Ovary (tissue), 3 donors: Measurements from ENCODE around the gene MYO5B.

Experiments
- CTCF ChIP-seq, 3 donors: fragments of 450-650 bp in 2 of 3; fragments of 200-600 bp in 1 of 3; IDR thresholded peaks; one replicate each; pipeline versions ENCODE4 v1.5.1 to v1.8.0; 2016 to 2022; ENCODE audit warnings: antibody characterized with exemption in 3 of 3, mild to moderate bottlenecking in 1 of 3
- EP300 ChIP-seq: sonication (generic); formaldehyde crosslinking; IDR thresholded peaks from one replicate; pipeline ENCODE4 v1.6.1; 2017; ENCODE audit warnings: antibody characterized with exemption
- donor health status: DM: no; HTN: no; CAD: no.

GRCh38 chr18:50006470-50007046, 188.4 kb downstream of the MYO5B start:
- TF ChIP-seq EP300, result no peak
- TF ChIP-seq CTCF (IDR thresholded peaks at IDR 0.05), result no peak
